Nucleus accumbens (tissue), 56 donors: Measurements from ENCODE around the gene CALML4.
"Not testable (repeated sequence)": the region's sequence is repeated elsewhere in the genome, so short reads cannot be mapped to it uniquely, and the experiment has no call there.

Source experiments
- DNase-seq, 56 donors: peaks; one replicate each; lab custom pipeline; 2025; lab: John Stamatoyannopoulos, UW

The CALML4 gene

GRCh38 chr15:68209735-68210408, 4.7 kb upstream of the CALML4 start:
- no peak for DNase-seq

DNA sequence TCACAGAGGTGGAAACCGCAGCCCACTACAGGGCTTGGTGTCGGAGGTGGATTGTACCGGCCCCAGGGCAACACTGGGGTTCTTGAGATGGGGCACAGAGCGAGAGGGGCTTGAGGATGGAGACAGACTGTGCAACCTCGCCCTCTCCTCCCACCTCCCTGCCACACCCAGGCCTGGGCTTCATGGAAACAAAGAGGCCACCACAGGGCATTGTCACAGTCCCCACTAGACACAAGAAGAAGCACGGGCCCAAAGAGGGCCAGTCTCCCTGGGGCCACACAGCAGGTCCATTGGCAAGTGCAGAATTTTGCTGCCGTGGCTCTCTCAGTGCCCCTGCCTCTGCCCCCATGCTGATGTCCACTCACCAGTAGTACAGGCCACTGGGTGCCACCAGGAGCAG, 4.1 kb upstream of the CALML4 start:
- no peak for DNase-seq

GRCh38 chr15:68208636-68209240, 3.6 kb upstream of the CALML4 start:
- DNase-seq: no peak

DNA sequence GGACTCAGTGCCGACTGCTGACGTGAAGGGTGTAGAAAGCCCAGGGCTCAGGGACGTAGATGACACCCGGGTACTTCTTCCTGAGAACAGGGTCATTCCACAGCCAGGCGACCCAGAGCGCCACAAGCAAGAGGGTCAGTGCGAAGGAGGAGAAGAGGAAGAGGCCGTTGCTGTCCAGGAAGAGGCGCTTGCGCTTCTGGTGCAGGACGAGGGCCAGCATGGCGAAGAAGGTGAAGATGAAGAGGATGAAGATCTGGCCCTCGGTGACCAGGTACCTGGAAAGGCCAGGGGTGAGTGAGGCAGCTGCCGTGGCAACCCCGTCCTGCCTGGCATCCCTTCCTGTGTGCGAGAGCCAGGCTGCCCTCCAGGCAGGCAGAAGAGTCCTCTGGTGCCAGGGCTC, 3.0 kb upstream of the CALML4 start:
- DNase-seq: peak in 1 of 56 donors; percentile 17

DNA sequence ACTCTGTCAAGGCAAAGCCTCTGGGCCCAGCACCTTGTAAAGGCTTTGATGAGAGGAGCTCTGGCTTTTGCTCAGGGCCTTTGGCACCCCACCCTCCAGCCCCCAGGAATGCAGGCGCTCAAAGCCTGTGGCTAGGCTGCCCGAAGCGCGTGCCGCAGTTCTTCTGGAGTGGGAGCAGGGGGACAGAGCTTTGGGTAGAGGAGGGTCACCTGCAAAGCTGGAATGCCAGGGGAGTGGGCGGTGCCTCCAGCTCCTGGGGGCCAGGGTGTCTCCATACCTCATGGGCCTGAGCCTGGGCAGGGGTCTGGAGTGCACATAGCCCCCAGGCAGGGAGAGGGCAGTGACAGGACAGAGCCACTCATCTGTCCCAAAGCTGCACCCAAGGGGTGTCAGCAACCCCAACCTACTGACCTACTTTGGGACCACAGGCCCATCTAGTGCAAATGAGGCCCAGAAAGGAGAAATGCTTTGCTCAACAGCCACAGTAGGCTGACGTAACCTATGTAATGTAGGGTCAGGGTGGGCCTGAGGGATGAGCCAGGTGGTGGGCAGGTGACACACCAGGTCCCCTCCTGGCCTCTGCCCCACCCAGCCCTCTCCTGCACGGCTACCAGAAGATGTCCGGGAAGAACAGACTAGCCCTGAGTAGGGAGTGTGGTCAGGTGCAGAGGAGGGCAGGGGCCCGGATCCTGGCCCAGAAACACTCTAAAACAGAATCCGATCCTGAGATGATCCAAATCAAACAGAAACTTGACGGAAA, 2.2 kb upstream of the CALML4 start:
- DNase-seq: no peak

DNA sequence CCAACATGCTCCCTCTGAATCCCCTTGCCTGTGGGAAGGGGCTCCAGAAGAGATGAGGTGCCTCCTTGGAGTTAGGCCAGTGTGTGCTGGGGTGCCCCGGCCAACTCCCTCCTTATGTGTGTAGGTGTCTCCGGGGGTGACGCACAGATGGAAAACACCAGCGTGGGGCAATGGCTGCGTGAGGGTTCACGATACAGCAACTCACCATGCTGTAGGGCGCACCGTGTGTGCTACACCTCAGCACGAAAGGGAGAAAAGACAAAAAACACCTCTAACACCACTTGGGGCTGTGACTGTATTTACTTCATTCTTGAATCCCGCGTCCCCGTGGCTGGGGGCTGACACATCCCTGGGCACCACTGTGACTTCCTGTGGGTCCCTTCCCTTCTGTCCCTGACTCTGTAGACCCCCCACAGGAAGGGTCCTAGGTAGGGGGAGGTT, 1.6 kb upstream of the CALML4 start:
- DNase-seq: no peak

GRCh38 chr15:68205954-68206539, 915 bp upstream of the CALML4 start:
- peak in 11 of 56 donors; percentile 7 to 49 (median 17) for DNase-seq

GRCh38 chr15:68205558-68205944, 419 bp upstream of the CALML4 start:
- DNase-seq: no peak

DNA sequence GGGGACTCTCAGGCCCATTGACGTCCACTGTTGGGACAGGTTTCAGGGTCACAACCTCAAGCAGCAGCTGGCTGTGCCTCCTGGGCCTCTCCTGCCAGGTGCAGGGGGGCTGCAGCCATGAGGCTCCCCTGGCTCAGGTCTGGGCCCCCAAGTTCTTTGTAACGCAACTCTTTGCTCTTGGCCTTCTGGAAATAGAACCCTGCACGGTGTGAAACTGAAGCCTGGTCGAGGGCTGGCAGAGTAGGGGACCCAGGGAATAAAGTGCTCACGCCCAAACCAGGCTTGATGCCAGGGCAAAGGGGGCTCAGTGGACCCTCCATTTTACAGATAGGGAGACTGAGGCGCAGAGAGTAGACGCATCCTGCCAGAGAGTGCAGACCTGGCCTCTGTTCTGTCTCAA, 771 bp downstream of the CALML4 start:
- DNase-seq: no peak

DNA sequence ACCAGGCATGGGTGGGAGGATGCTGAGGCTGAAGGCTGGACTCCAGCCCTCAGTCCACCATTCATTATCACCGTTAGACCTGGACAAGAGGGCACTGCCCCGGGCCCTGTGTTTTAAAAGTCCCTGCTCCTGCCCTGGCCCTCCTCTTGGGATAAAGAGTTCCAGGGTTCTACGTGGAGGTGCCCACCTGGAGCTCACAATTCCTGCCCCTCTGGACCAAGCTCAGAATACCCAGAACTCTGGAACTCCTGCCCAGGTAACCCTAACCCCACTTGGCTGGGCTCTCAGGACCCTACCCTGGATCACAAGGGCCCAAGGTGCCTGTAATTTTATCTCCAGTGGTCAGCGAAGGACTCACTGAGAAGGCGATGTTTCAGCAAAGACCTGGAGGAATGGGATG, 1.2 kb downstream of the CALML4 start:
- no peak for DNase-seq

GRCh38 chr15:68203486-68203885, 1.6 kb downstream of the CALML4 start:
- DNase-seq: no peak

GRCh38 chr15:68202994-68203393, 2.1 kb downstream of the CALML4 start:
- not testable (repeated sequence) for DNase-seq

DNA sequence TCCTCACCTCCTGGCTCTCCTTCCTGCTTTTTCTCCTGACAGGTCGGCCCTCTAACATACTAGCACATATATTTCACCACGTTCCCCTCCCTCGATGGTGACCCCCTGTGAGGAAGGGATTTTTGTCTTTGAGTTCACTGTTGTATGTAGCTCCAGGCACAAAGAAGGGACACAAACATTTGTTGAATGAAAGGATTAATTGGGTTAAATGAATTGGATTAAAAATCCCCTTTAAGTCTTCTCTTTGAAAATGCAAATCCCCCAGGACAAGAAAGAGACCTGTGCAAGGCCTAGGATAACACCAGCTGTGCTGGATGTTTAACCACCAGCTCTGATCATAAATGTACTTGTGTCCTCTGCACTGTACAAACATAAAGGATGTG, 3.3 kb downstream of the CALML4 start:
- DNase-seq: no peak

DNA sequence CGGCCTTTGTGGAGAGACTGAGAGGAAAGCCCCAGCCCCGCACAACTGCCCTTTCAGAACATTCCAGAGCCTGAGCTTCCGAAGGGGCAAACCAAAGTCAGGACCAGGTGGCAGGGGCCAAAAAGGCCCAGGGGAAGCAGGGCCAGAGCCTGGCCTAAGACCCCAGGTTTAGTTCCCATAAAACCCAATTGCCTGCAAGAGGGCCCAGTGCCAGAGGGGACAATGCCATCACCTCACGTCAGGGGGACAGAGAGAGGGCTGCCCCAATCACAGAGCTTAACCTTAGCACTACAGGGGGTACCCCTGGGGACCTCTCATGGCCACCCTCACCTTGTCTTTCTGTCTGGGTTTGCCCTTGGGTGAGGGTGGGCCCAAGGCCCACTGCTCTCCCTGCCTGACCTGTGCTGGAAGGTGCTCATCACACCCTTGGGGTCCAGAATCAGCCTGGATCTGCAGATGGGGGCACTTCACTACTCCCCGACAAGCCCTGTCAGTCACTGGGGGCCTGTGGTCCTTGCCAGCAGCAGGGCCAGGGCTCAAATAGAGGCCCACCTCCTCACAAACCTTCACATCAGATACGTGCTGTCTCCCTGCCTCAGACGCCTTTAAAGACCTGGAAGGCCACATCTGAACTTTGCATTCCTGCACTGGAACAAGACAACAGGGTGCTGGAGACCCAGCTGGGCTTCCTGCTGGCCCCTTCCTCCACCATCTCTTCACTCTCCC, 3.8 kb downstream of the CALML4 start:
- DNase-seq: no peak

DNA sequence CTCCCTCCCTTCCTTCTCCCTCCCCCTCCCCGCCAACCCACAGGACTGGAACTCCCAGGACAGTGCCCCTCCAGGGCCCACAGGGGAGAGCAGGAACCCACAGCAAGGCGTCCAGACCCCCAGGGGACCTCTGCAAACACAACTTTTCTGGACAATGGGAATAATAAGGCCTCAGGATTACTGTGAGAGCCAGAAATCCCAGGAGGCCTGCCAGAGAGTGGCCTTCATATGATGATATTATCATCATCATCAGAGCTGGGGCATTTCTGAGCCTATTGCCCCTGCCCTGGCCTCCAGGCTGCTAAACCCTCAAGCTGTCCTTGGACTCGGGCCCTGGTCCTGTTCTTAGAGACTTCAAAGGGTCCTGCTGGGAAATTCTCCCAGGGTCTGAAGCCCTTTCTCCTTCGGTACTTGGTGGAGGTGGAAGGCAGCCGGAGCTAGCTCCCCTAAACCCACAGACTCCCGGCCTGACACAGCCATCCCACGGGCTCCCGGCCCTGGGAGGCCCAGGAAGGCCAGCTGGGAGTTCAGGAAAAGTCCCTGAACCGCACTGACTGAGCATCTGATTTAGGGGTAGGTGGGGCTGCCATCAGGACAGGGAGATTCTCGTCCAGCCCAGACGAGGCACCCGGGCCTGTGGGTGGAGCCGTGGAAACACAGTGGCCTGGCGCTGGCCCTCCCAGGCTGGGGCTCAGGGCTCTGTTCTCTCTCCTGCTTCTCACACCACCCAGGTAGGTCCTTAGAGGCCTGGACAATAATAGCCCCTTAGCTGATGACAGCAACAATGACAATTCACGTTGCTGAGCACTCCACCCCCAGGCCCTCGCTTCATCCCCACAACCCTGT, 4.9 kb downstream of the CALML4 start:
- no peak for DNase-seq

DNA sequence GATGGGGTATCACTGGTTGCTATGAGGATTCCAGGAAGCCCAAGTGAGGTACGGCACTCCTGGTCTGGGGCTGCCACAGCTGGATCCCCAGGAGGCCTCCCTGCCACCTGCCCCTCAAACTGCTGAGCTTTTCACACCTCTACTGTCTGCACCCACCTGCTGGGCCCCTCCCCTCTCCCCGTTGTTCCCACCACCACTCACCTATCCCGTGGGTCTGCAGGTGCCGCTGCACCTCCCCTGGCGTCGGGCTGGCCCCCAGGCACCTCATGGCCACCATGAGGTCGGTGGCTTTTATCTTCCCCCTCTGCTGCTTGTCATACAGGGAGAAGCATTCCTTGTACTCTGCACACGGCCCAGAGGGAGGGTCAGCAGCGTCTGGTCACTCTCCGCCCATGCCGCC, 5.8 kb downstream of the CALML4 start:
- no peak for DNase-seq

- no peak for DNase-seq
Measured at GRCh38 chr15:68197661-68198437, 7.3 kb downstream of the CALML4 start.

DNA sequence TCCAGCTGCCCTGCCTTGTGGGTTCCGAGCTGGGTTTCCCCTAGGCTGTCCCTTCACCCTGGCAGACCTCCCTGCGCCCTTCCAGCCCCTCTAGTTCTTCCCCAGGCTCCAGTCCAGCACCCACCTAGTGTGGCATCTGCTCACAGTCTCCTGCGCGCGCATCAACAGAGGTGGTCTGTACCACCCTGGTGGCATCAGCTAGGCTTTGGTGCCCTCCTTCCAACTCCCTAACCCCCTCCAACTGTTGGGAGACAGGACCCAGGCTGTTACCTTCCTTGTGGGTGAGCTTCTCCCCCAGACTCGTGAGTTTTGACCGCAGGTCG, 8.0 kb downstream of the CALML4 start:
- no peak for DNase-seq
